Measurements from ENCODE around the gene SORD.
"Not testable (repeated sequence)": the region's sequence is repeated elsewhere in the genome, so short reads cannot be mapped to it uniquely, and the experiment has no call there.

Gene SORD

DNA sequence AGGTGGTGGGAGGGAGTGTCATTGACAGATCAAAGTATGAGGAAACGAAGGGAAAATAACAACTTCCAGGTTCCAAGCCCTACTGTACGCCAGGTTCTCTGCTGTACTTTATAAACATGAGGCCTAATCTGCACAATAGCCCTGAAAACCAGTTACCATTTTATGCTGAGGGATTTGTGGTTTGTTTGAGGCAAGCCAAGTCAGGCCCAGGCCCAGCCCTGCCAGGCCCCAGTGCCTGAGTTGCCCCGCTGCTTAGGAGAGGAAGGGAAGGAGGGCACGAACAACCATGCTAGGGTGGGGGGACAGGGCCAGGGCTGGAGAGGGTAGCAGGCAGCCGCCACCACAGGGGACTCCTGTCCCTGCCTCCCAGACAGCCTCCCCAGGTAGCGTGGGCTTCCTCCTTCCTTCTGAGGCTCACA, 47.0 kb downstream of the SORD start:
- not testable (repeated sequence) for DNase-seq

DNA sequence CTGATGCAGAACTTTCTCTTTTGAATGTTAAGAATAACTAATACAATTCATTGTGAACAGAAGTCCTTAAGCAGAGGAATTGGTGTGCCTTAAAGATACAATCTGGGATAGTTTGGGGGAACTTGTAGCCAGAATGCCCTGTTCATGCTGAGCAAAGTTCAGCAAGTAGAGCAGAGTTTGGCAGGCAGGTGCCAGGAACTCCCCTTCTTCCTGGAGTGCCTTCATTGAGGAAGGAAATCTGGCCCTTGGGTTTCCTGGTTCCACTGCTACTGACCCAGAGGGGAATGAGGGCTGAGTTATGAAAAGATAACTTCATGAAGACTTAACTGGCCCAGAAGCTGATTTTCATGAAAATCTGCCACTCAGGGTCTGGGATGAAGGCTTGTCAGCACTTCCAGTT, 50.6 kb downstream of the SORD start:
- DNase-seq: not testable (repeated sequence)

DNA sequence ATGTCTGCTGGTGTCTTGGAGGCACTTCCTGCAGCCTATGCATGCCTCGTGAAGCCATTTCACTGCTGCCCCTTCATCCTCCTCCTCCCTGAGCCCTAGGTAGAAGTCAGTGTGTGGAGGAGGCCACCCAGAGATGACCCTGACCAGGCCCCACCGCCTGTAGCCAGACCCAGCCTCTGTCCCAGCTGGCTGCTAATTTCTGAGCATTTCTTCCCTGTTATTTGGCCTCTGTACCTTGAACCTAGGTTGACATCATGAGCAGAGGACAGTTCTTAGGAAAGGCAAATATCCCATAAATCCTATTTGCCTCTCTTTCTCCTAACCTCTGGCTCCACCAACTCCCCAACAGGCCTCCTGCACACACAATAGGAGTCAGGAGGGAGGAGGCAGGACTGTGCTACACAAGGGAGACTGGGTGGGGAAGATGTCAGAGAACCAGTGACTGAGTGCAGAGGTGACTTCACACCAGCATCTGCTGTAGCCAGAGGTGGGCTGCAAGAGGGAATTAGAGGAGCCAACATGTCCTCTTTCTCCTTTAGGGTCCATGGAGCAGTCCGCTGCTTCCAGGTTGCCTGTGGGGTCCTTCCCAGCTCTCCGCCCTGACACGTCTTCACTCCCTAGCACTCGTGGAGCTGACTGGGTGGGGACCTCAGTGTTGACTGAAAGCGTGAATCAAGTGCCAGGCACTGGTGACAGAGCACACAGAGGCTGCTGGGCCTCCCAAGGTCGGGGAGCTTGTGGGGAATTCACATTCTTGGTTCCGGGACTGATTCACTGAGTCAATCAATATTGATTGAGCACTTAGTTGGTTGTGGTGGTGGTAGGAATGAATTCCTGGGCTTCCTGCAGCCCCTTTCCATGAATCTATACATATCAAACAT, 52.7 kb downstream of the SORD start:
- not testable (repeated sequence) for DNase-seq

DNA sequence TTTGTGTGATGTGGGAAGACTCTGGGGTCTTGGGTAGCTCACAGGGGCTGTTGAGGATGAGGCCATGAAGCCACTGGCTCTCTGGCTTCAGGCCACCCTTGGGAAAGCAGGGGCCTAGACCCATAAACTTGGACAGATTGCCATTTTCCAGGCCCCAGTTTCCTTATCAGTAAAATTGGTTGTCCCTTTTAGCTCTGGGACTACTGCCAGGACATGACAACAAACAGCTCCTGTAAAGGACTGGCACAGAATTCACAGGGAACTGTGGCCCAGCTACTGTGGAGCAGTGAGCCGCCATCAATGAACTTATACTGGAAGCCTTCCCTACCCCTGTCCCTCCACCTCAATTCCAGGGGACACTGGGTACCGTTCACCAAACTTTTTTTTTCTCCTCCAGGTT, 54.4 kb downstream of the SORD start:
- peak; percentile 1 for DNase-seq

DNA sequence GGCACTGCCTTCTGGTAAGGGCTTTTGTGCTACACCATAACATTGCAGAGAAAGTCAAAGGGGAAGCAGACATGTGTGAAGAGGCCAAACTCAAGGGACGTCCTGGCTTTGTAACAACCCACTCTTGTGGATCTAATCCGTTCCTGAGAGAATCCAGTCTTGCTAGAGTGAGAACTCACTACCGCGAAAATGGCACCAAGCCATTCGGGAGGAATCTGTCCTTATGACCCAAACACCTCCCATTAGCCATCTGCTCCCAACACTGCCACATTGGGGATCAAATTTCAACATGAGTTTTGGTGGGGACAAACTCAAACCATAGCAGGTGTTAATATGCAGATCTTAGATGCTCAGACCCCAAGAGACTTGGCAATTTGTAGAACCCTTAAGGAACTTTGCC, 56.2 kb downstream of the SORD start:
- peak; percentile 51 for DNase-seq

DNA sequence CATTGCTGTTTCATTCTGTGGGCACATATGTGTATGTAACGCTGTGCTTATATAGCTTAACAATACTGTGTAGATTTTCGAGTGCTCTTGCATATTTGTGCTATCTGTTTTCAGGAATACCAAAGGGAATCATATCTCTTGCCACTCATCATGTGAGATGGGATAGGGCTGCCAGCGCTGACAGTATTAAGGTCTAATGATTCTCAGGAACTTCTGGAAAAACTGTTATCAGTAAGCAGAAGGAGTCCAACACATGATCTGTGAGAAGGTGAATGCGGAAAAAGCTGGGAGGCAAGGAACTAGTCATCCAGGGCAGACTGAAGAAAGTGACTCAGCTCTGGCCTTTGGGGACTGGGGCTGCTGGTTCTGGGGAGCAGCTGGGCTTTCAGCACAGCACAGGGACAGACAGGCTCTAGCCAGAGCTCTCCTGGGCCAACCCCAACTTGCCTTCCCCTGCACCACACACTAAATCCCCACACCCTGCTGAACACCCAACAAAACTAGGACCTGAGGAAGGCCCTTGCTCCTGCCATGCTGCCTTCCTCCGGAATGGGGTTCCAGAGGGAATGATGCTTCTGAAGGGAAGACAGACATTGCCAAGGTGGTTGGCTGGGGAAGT, 56.7 kb downstream of the SORD start:
- DNase-seq: not testable (repeated sequence)

DNA sequence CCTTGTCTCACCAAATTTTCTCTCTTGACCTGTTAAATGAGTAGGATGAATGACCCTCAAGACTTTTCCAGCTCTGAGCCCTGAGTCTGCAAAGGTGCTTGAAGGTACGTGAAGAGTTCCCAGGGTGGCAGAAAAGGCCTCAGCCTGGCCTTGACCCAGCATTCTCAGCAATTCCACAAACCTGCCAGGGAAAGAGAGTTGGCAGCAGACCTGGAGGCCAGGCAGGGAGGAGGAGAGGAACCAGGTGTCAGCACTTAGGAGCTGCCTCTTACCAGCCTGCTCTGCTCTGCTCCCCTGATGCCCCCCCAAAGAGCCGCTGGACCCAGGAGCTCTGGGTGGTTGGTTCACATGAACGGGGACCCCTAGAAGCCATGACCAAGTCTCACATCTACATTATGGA, 57.6 kb downstream of the SORD start:
- not testable (repeated sequence) for DNase-seq

DNA sequence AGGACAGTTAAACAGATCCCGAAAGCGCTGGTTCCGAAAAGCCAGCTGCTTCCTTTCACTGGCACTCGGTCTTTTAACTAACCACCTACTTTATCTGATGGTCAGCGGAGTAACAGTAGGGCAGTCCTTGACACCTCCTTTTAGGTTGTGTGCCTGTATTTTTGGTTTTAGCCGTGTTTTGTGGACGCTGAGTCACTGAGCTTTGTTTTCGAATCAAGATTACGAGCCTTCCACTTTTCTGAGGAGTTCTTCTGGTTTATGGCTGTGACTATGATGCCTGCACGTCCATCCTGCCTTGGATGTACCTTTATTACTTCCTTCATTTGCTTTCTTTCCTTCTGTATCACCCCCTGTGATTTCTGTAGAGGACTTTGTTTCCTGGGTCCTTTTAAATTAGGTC, 59.4 kb downstream of the SORD start:
- not testable (repeated sequence) for DNase-seq

DNA sequence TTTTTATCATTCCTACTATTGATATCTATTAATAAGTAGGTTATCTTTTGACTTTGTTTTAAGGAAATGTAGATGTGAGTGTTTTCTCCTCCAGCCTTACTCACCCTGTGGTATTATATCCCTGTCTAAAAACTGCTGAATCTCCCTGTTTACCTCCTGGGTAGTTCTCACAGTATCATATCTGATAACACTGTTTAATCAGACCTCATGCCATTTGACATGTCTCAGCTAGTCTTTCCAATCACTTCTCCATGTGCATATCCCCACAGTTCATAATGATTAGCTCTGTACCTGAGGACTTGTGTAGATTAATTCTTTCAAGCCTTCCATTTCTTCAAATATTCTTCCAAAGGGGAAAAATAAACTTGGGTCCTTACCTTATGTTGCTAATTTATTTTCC, 60.2 kb downstream of the SORD start:
- no peak for DNase-seq

DNA sequence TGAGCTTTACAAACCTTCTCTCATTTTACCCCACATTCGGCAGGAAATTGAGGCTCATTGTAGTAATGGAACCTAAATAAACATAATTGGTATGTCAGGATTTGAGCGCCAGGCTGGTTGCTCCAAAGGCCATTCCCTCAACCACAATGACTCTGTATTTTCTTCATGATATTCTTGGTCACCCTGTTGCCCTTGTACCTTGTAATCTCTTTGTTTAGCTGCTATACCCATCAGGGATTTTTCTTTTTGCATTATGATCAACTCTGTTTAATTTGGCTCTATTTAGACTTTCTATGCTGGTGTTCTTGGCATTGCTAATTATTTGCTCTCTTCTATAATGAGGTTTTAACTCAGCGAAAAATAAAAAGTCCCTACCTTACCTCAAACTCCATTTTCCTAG, 61.2 kb downstream of the SORD start:
- DNase-seq: no peak

DNA sequence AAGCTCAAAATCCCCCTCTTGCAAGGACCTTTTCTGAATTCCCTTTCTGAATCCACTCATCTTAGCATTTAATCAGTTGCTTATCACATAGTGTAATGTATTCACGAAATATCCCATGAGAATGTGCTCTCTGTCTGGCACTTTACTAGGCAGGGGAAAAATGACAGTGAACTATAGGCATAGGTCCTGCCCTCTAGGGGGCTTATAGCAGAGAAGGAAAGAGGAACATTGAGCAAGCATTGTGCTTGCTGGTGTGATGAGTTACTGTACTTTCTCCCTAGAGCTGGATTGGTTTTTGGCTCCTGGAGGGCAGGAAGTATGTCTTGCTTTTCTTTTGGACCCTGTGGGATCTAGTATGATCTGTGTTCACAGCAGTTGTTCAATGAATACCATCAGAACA, 64.5 kb downstream of the SORD start:
- no peak for DNase-seq

DNA sequence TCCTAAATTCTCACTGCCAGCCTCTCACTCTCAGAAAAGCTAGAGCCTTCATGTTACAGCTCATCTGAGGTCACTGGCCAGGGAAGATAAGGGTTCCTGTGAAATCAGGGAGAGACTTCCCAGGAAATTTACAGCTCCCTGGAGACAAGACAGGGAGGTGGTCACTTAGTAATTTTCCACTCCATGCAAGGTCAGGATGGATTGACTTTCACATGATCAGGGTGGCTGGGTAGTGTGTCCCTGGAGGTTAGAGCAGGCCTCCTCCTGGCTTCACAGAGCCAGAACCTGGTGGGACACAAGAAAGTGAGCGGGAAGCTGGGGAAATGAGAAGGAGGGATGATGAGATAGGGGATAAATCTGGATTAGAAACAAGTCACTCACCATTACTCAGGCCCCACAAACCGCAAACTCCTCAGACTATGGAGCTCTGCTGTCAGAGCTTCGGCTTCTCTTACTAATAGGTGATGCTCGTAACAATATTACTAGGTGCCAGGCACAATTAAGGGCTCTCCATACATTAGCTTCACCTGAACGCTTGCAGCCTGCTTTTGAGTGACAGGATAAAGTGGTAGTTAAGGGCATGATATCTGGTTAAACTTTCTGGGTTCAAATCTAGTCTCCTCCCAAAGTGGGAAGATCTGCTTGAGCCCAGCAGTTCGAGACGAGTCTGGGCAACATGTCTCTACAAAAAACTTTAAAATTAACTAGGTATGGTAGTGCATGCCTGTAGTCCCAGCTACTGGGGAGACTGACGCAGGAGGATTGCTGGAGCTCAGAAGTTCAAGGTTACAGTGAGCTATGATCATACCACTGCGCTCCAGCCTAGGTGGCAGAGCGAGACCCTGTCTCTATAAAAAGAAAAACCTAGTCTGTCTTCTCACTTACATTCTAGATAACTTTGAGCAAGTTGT, 66.1 kb downstream of the SORD start:
- no peak for DNase-seq

DNA sequence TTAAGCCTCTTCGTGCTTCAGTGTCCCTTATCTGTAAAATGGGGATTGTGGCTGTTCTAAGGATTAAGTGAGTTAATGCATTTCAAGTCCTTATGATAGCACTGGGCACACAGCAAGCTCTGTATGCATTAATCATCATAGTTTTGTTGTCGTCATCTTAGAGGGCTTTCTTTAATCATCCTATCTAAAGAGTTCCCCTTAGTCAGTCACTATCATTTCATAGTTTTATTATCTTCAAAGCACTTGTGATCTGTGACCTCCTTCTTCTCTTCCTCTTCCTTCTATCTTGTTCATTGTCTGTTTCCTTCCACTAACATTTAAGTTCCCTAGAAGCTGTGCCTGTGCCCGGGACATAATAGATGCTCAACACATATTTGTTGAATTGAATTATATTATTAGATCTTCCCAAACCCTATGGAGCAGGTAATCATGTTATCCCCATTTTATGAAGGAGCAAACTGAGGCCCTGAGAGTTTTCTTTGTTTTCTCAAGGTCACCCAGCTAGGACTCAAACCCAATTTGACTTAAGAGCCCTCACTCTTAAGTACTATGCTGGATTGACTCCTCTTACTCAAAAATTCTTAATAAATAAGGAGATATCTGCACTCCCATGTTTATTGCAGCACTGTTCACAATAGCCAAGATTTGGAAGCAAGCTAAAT, 66.8 kb downstream of the SORD start:
- no peak for DNase-seq

DNA sequence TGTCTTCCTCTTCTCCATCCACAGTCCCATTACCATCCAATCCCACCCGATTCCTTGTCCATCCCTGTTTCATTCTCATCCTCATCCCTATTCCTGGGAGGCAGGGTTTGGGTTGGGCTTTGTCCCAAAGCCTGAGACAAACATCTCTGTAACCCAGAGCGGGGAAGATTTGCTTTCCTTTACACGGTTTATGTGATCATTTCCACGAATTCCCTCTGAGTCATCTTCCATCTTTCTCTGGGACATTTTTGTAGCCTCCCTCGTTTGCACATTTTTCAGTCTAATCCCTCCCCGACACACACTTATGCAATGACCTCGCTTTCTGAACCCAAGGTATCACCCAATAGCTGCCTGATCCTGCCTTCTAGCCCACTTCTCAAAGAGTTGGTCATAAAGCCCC, 68.2 kb downstream of the SORD start:
- DNase-seq: no peak

DNA sequence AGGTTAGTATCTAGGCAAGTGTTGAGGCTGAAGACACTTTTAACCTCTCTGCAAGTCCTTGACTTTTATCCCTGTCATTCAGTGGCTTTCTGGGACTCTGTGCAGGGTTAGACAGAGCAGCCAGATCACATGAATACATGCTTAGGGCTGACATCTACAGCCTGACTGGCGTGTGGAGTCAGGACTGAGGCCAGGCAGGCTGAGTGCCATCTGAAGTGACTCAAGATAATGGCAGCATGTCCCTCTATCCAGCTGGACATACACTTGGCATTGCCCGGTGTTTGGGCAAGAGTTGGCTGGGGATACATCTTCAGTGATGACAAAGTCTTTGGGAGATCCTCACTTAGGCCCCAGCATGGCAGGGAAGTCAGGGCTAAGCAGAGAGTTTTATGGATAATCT, 68.6 kb downstream of the SORD start:
- no peak for DNase-seq

DNA sequence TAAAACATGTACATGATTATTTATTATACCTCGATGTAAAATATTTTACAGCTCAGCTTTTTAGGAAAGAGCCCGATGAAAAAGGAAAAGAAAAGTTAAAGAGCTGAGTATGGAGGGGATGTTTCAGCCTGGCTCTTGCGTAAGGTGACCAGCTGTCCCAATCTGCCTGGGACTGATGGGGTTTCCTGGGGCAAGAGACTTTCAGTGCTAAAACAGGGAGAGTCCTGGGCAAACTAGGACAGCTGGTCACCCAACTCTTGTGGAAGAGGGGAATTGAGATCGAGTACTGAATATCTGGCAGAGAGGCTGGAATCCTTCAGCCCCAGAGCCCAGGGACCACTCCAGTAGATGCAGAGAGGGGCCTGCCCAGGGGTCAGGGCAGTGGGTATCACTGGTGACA, 70.0 kb downstream of the SORD start:
- no peak for DNase-seq

DNA sequence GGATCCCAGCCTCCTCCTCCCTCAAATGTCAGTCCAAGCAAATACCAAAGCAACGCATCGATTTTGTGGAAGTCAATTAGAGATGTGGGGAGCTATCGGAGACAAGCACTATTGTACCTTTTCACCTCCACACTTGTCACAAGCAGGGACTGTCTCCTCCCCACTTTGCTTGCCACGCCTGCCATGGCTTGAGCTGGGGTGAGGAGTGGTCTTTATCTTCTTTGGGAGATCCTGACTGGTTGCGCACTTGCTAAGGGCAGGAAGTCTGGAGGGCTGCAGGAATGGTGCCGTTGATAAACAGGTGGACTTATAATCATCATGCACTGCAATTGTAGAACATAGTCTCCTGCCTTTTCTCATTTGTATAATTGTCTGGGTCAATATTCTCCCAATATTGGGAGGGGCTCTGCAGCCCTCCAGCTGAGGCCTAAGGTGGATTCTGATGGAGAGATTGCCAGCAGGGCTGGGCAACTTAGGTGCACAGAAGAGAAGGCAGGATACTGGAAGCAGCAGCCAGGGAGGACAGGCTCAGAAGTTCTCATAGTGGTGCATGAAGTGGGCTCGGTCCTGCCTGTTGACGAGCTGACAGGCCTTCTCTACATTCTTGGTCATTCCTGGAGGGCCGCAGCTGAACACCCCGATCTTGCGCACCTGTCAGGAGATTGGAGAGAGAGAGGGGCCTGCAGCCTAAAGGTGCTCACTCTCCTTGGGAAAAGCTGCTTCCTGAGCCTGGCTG, 70.8 kb downstream of the SORD start:
- no peak for DNase-seq

DNA sequence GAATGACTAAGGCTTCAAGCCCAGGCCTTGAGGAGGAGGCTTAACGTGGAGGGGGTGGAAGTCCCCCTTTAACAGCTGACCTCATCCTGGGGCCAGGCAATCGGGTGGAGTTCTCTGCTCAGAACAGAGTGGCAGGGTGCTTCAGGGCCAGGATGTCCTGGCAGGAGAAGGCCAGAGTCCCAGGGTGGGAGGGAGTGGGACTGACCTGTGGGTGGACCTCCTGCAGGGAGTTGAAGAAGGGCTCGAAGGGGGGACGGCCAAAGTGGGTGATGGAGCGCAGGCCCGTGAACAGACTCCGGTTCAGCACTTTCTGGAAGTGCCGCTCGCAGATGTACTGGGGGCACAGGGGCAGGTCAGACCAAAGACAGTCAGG, 71.3 kb downstream of the SORD start:
- DNase-seq: no peak

DNA sequence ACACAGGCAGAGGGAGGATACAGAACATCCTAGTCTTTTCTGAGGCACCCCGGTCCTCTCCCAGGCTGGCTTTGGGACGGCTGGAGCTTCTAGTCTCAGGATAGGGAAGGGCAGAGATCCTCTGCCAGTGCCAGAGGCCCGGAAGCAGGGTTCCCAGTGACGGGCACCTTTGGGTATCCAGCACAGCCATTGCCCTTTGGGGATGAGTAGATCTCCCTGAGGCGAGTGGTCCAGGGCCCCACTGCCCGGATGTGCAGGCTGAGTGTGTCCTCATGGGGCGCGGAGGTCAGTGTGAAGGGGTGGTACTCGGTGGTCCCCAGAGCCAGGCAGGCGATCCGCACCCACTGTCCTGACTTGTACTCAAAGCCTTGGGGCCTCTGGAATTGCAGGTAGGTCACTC, 72.7 kb downstream of the SORD start:
- DNase-seq: no peak

DNA sequence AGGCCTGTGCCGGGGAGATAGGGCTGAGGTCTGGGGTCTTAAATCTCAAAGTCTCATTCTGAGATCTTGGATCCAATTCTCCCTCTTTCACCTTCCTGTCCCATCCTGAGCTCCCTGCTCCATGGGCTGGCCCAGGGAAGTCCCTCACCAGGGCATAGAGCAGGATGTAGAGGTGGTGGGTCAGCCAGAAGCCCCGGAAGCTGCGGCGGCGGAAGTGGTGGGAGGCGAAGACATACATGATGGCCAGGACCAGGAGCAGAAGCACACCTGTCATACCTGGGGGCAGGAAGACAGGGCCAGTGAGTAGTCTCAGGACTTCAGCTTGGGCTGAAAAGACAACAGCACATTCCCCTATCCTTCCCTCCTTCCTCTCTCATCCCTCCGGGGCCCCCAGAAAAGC, 74.5 kb downstream of the SORD start:
- DNase-seq: no peak

DNA sequence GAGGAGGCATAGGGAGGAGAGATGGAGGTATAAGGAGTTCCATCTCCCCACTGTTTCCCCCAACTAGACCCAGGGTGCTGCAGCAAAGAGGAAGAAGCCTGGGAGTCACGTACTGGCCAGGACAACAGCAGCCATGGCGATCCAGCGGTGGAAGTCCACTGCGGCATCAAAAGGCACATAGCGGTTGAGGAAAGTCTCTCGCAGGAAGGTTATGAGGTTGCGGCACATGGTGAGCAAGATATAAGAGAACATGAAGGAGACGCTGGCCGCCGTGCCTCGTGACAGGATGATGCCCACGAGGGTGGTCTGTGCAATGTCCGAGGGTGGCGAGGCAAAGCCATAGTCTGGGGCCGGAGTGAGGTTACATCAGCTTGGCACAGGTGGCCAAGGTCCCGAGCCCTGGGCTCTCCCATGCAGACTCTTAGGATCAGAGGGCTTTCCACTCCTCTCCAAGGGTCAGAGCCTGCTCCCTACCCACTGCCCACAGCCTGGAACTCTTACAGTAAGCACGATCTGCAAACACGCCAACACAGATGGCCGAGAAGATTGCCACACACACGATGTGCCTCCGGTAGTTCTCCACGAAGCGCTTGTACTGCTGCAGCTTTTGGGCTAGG, 76.7 kb downstream of the SORD start:
- no peak for DNase-seq

All from NCI-H1694 (cell line).